GM18505 (cell line): ENCODE measurements around the gene KCNIP4.

Experiments used
- ATAC-seq: cut with Tn5 transposase; IDR thresholded peaks from one replicate; pipeline ENCODE4 v1.9.1; 2021; ENCODE audit not compliant: unreplicated experiment
- POLR2A ChIP-seq: IDR thresholded peaks from 4 replicates; pipeline ENCODE4 v1.6.1; 2011; ENCODE audit warnings: borderline replicate concordance; ENCODE audit not compliant: insufficient read depth, insufficient read length; ENCODE audit errors: extremely low read depth

KCNIP4 gene

DNA sequence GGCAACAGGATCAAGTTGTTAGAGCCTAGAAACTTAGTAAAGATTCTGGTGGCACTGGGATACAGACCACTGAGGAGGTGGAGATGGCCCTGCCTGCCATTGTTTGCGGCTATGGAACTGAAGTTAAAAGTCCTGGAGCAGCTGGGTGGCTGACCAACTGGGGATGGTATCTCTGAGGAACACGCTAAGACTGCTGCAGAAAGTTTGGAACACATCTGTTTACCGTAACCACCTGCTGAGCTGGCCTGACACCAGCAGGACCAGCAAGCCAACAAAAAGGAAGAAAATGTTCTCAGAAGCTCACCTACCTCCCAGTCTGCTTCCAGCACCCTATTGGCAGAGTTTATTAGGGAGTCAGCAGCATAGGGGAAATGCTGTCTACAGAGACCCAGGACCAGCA, 1265.7 kb downstream of the KCNIP4 start:
- ATAC-seq = no peak
- no peak for TF ChIP-seq POLR2A

DNA sequence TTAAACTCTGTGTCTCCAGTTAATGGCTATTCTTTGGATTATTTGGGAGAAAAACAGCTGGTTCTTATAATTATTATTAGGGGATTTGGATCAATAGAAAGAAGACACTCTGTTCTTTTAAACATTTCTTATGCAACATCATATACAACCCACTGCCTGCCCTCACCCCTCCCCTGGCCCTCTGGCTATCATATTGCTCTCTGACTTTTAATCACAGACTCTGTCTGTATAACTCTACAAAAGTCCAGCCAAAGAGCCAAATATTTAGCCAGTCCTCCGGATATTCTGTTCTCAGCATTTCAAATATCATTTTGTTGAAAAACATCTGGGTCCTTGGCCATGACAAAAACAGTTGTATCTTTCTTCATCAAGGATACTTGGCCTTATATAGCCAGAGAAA, 1267.3 kb downstream of the KCNIP4 start:
- no peak for ATAC-seq
- no peak for TF ChIP-seq POLR2A

DNA sequence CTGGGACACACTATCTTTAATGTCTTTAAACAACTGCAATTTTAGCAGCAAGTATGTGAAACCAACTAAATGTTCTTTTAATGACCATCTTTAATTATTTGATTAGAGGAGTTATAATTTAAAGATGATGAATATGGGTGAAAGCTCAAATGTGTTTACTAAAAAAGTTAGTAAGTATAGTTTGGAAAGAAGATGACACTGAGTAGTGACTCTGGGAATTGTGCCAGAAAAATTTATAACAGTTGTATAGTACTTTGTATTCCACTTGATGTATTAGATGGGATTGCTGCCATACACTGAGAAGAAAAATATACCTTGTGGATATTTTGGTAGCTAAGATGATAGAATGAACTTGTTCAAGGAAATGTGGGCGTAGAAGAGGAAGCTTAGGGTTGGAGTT, 1267.8 kb downstream of the KCNIP4 start:
- no peak for ATAC-seq
- TF ChIP-seq POLR2A = no peak

DNA sequence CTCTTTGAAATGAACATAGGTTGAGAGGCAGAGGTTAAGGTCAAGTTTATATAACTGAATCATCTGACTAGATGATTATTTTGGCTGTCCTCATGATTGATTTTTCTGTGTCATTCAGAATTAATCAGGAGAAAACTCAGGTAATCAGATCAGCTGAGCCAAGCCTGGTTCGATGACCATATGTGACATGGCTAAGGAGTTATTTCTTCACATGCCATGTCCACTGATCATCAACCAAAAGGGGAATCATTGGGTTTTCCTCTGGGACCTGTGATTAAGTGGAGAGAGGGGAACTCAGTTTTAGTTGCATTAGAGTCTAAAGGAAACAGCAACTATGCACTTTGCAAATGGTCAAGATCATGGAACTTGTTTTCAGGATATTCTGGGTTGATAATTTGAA, 1268.6 kb downstream of the KCNIP4 start:
- TF ChIP-seq POLR2A = no peak
- no peak for ATAC-seq
